Fibroblast of peridontal ligament (primary cell): ENCODE results near the gene TNIK.

ENCODE experiments used
- DNase-seq: peaks from one replicate; pipeline ENCODE4 v3.0.0-alpha.2; 2010; ENCODE audit errors: extremely low read depth

TNIK gene

GRCh38 chr3:171340434-171340833 lies 119.8 kb downstream of the TNIK start:
- DNase-seq: no peak

- DNase-seq: no peak
Observed at GRCh38 chr3:171339598-171339997, 120.6 kb downstream of the TNIK start.

- DNase-seq: no peak
Observed at GRCh38 chr3:171336406-171336805, 123.8 kb downstream of the TNIK start.

- no peak for DNase-seq
Observed at GRCh38 chr3:171335559-171335958, 124.6 kb downstream of the TNIK start.

GRCh38 chr3:171334465-171334811 lies 125.8 kb downstream of the TNIK start:
- no peak for DNase-seq

GRCh38 chr3:171333784-171334464 lies 126.3 kb downstream of the TNIK start:
- no peak for DNase-seq

GRCh38 chr3:171330938-171331337 lies 129.3 kb downstream of the TNIK start:
- DNase-seq: no peak

GRCh38 chr3:171329746-171330145 lies 130.5 kb downstream of the TNIK start:
- no peak for DNase-seq

- no peak for DNase-seq
Observed at GRCh38 chr3:171328419-171329082, 131.7 kb downstream of the TNIK start.

- DNase-seq: no peak
Observed at GRCh38 chr3:171327441-171328174, 132.6 kb downstream of the TNIK start.

GRCh38 chr3:171326717-171327440 lies 133.3 kb downstream of the TNIK start:
- DNase-seq: no peak

- DNase-seq: peak; percentile 47
Observed at GRCh38 chr3:171323938-171324536, 136.2 kb downstream of the TNIK start.

GRCh38 chr3:171321559-171322360 lies 138.4 kb downstream of the TNIK start:
- no peak for DNase-seq

GRCh38 chr3:171320750-171321558 lies 139.3 kb downstream of the TNIK start:
- DNase-seq: no peak

GRCh38 chr3:171317171-171317570 lies 143.0 kb downstream of the TNIK start:
- no peak for DNase-seq

- DNase-seq: no peak
Observed at GRCh38 chr3:171315919-171316318, 144.3 kb downstream of the TNIK start.

- DNase-seq: no peak
Observed at GRCh38 chr3:171315101-171315500, 145.1 kb downstream of the TNIK start.

GRCh38 chr3:171314341-171314740 lies 145.9 kb downstream of the TNIK start:
- no peak for DNase-seq

GRCh38 chr3:171313702-171314101 lies 146.5 kb downstream of the TNIK start:
- no peak for DNase-seq

GRCh38 chr3:171312741-171313140 lies 147.5 kb downstream of the TNIK start:
- no peak for DNase-seq
